GM18951 (cell line): ENCODE results near the gene FCRLA.

Experiments used
- POLR2A ChIP-seq: IDR thresholded peaks from 4 replicates; pipeline ENCODE4 v1.6.1; 2011; ENCODE audit warnings: mild to moderate bottlenecking; ENCODE audit not compliant: insufficient read length, insufficient read depth; ENCODE audit errors: extremely low read depth
- in situ Hi-C: fragments of 300-500 bp; cut with MboI; formaldehyde crosslinking; loops from one replicate; pipeline ENCODE4 v1.12.0; 2022; ENCODE audit warnings: low sequenced_read_pairs, mixed read lengths, inconsistent platforms; ENCODE audit not compliant: unreplicated experiment

FCRLA gene

DNA sequence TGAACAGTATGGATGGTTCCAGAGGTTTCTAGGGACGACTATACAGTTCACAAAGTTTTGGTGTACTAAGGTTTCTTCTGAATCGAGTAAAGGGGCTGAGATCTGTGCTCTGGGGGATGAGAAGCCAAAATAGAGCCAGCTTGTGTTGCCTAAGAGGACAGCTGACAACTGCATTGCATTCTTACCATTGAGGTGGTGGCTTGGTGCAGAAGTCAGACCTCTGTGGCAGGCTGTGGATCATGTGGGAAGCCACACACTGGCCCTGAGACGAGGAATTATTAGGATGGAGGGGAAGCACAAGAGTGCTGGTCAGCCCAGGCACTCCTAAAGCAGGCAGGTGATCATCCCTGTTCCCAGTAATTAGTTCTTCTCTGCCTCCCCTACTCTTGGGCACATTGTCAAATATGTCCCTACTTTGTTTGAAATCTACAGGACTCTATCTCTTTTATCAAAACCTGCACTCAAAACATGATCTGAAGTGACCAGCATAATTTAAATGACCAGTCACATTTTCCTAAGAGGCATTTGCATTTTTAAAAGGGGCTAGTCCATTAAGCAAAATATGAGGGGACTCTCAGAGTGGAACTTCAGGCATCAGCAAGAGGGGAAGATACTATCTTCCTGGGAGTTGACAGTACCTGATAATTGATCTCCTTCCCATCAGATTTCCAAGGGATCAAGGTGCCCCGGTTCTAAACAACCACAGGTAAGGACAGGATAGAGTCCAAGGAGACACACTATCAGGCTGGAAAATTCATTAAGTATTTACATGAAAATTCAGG lies 14.1 kb downstream of the FCRLA start, which contains the start of gene FCRLB:
TSS of gene FCRLB (plus strand) at position 589 of the 782 bp plus-strand sequence. CDS start 1,129 bp downstream, outside the sequence.
- TF ChIP-seq POLR2A = no peak
- in situ Hi-C loops = no loop called here

DNA sequence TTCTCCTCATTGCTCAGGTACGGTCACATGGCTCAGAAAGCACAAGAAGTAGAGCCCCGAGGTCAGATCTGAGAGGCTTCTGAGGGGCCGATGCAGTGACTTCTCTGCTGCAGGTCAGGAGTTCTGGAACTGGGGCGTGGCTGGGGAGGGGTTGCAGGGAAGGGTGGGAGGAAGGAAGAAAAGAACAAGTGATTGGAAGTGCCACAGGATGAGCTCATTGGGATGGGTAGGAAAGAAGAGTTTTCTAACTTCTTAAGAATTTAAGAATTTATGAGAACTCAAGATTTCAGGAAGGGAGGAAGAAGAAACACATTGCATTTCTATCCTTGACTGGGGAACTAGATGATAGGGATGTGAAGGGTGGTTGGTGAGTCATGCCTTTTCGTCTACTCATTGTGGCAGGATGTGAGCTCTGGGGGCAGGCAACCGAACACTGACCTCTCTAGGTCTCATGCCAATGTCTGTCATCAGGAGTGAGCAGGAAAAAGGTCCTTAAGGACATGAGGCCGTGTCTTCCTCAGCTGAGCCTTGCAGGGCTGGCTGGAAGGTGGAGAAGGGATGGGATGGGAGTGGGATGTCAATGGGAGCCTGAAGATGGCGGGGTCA lies 14.8 kb downstream of the FCRLA start:
- in situ Hi-C loops = no loop called here

DNA sequence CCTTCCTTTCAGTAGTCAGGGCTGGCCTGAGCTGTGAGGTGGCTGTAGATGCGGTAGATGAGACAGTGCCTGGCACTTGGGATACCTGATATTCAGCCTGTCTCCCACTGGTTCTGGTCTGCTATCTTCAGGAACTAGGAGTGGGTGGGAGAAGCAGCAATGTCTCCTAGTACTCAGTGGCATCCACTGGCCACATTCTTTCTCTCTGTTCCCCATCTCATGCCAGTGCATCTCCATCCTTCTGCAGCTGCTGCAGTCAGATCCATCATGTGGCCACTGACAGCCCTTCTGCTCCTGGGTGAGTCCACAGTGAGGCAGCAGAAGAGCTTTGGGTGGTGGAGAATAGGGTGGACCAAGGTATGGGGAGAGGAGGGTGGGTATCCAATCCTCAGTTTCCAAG lies 15.4 kb downstream of the FCRLA start:
- in situ Hi-C loops = no loop called here
- no peak for TF ChIP-seq POLR2A

More for the DNA sequence above, 14.8 kb downstream of the FCRLA start:
- no peak for TF ChIP-seq POLR2A

DNA sequence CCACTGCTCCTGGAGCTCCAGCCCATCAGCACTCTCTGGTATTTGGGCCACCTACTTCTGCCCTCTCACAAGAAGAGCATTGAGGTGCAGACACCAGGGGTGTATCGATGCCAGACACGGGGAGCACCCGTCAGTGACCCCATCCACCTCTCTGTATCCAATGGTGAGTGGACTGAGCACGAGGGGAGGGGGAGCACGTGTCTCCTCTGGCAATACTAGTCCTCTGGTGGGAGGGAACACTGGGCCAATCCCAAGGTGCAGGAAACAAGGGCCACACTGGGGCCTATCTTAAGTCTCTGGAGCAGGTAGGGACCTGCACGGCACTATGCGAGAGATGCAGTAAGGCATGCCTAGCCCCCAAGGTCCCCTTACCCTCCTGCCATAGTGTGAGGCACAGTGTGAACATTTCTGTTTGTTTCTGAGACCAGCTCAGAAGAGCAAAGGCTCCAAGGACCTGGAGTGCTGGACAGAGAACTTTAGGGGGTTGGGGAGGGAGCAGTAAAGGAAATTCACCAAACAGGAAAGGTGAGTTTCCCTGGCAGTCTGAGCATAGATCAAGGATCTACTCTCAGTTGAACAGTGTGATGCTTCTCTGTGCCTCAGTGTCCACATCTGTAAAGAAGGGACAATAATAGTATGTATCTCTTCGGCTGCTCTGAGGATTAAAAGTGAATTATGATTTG lies 16.6 kb downstream of the FCRLA start:
- in situ Hi-C loops = no loop called here
- no peak for TF ChIP-seq POLR2A

DNA sequence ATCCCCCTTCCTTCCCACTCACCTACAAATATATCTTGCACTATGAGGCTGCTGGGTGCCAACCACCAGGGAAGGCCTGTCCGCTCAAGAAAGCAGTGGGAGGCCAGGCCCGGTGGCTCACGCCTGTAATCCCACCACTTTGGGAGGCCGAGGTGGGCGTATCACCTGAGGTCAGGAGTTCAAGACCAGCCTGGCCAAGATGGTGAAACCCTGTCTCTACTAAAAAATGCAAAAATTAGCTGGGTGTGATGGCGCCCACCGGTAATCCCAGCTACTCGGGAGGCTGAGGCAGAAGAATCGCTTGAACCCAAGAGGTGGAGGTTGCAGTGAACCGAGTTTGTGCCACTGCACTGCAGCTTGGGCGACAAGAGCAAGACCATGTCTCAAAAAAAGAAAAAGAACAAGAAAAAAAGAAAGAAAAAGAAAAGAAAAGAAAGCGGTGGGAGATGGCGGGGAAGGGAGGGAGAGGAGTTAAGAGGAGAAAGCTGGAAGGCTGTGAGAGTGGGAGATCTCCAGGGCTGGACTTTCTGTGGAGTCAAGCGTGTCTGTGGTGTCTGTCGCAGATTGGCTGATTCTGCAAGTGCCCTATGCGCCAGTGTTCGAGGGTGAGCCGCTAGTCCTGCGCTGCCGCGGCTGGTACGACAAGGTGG lies 18.4 kb downstream of the FCRLA start:
- in situ Hi-C loops = loop anchor here (25.0 kb wide), 1 partner anchor 88 kb away; the partner anchor contains the start of gene FCGR3B

DNA sequence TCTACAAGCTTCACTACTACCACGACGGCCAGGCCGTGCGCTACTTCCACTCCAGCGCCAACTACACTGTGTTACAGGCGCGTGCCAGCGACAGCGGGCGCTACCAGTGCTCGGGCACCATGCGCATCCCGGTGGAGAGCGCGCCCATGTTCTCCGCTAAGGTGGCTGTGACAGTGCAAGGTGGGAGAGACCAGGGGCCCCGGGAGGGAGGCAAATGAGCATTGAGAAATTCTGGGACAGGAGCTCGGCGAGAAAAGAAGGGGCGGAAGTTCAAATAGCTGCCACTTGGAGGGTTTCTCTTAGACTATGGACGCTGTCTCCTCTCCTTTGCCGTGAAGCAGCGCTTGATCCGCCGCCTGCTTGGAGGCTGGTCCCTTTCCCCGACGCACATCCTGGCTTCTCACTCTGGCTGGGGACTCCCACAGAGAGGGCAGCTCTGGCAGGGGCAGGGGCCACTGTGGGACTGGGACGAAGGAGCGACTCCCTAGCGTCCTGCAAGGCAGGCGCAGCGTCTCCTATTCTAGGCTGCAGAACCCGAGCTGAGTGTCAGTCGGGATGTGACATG lies 19.0 kb downstream of the FCRLA start:
- peak; percentile 46 for TF ChIP-seq POLR2A
- in situ Hi-C loops = loop anchor here (25.0 kb wide), 1 partner anchor 89 kb away; the partner anchor contains the start of gene FCGR3B

DNA sequence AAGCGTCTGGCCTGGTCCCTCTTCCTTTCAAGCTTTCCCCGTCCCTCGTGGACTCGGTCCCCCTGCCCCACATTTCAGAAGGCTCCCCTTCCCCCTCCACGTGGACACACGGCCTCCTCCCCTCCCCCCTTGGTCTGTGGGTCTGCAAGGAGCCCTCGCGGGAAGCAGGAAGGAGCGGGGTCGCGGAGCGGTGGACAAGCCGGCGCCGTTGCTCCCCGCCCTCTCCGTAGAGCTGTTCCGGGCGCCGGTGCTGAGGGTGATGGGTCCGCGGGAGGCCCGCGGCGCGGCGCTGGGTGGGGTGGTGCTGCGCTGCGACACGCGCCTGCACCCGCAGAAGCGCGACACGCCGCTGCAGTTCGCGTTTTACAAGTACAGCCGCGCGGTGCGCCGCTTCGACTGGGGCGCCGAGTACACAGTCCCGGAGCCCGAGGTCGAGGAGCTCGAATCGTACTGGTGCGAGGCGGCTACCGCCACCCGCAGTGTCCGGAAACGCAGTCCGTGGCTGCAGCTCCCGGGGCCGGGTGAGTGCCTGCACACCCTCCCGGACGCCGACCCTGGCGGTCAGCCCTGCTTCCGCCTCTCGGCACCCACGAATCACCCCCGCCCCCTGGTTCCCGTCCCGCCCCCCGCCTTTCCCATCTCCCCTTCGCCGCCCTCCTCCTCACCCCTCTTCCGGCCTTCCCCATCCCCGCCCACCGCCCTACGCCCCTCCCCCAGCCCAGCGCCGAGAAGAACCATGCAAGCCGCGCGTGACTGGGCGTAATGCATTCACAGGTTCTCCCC lies 19.6 kb downstream of the FCRLA start:
- peak; percentile 96 for TF ChIP-seq POLR2A
- in situ Hi-C loops = loop anchor here (25.0 kb wide), 1 partner anchor 89 kb away; the partner anchor contains the start of gene FCGR3B

DNA sequence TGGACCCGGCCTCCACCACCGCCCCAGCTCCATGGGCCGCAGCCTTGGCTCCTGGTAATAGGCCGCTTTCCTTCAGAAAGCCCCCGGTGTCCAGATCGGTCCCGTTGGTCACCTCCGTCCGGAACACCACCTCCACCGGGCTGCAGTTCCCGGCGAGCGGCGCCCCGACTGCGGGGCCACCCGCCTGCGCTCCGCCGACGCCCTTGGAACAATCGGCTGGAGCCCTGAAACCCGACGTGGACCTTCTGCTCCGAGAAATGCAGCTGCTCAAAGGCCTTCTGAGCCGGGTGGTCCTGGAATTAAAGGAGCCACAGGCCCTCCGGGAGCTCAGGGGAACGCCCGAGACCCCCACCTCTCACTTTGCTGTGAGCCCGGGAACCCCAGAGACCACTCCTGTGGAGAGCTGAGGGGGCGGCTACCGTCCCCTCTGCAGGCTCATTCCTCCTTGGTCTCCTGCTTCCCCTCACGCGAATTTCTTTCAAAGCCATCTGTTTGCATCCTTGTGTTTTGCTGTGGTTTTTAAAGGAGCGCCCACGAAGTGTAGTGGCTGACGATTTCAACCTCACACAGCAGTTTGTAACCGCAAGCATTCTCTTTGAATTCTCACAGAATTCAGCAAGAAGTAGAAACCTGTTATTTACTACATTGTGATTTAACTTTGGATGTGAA lies 20.4 kb downstream of the FCRLA start:
- in situ Hi-C loops = loop anchor here (25.0 kb wide), 1 partner anchor 90 kb away; the partner anchor contains the start of gene FCGR3B
- TF ChIP-seq POLR2A = no peak

DNA sequence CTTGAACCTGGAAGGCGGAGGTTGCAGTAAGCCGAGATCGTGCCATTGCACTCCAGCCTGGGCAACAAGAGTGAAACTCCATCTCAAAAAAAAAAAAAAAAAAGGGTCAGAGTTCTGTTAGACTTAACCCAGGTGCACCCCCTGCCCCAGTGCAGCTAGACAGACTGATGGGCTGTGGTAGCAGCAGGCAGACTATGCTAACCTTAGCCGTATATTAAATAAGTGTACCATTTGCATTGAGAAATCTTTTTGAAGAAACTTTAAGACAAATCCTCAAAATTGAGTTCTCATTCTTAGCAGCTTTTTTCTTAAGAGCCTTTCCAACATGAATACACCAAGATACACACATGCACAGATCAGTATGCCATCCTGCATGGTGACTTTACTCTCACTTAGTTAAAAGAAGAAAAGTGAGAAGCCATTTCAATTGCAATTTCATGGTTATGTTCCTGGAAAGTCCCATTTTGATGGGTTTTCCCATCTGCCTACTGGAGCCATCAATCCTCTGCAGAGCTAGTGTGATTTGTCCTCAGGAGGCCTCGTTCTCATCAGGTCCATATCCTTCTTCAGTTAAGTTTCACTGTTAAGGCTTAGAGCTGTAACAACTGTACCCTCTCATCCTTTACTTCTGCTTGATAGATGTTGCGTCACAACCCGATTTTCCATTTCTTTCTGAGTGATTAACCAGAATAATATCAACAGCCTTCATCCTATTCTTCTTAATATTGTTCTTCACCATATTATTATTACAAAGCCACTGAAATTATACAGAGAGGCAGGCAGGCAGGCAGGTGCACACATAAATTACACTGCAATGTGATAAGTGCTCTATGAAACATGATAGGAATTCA lies 21.6 kb downstream of the FCRLA start:
- TF ChIP-seq POLR2A = no peak
- in situ Hi-C loops = loop anchor here (25.0 kb wide), 1 partner anchor 91 kb away; the partner anchor contains the start of gene FCGR3B

DNA sequence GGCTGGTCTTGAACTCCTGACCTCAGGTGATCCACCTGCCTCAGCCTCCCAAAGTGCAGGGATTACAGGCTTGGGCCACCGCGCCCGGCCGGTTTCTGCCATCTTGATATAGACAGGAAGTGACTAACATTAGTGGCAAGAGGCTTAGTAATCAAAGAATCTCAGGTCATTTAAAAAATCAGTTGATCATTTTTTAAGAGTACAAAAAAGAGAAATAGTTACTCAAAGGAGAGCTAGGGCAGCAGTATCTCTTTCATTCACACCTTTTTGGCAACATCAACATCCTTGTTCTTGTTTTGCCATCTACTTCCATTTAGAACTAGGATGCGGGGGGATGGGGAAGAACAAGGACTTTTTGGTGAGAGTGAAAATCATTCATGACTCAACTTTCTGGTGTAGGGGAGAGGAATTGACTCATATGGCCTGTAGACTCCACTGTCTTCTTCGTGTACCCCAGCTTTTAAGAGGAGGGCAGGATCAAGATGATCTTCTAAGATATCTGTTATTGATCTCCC lies 23.1 kb downstream of the FCRLA start:
- in situ Hi-C loops = loop anchor here (25.0 kb wide), 1 partner anchor 93 kb away; the partner anchor contains the start of gene FCGR3B
- TF ChIP-seq POLR2A = no peak
